Kidney (tissue), 14 donors: ENCODE data around the gene CCDC13. TPM values are rescaled to one million over a fixed set of nuclear protein-coding genes. Genes with fewer than 3 reads are reported as not detected.

Experiments
- DNase-seq, 5 donors: peaks; one replicate each; pipeline ENCODE4 v3.0.0-alpha.2; 2013 to 2020
- FAIRE-seq: peaks from 2 replicates; lab custom pipeline; 2012; peaks lifted over from hg19 to GRCh38; lab: Jason Lieb, UNC
- H3K27ac ChIP-seq, 2 donors: one replicate each; pipeline ENCODE4 v1.7.0; 2013; ENCODE audit warnings: low read depth in 2 of 2, low read length in 2 of 2, inconsistent platforms in 1 of 2
- H3K27me3 ChIP-seq: one replicate; pipeline ENCODE4 v1.7.1; 2013; ENCODE audit warnings: low read length, inconsistent platforms; ENCODE audit not compliant: control insufficient read depth, insufficient read depth
- H3K36me3 ChIP-seq, 3 donors: one replicate each; pipeline versions ENCODE4 v1.7.0 to v1.7.1; 2013; ENCODE audit warnings: low read length in 3 of 3, control low read depth in 1 of 3, inconsistent platforms in 1 of 3; ENCODE audit not compliant: insufficient read depth in 3 of 3, control insufficient read depth in 2 of 3
- H3K4me1 ChIP-seq, 3 donors: one replicate each; pipeline versions ENCODE4 v1.7.0 to v1.7.1; 2013; ENCODE audit warnings: low read length in 3 of 3, inconsistent platforms in 1 of 3, low read depth in 1 of 3; ENCODE audit not compliant: control insufficient read depth in 2 of 3, insufficient read depth in 2 of 3
- H3K4me3 ChIP-seq, 3 donors: one replicate each; pipeline versions ENCODE4 v1.7.0 to v1.8.1; 2013; ENCODE audit warnings: low read length in 3 of 3, control low read depth in 1 of 3, inconsistent platforms in 1 of 3
- H3K9ac ChIP-seq, 3 donors: one replicate each; pipeline versions ENCODE4 v1.7.0 to v1.7.1; 2013; ENCODE audit warnings: low read length in 3 of 3, control low read depth in 1 of 3, inconsistent platforms in 1 of 3
- H3K9me3 ChIP-seq, 3 donors: one replicate each; pipeline versions ENCODE4 v1.7.0 to v1.7.1; 2013; ENCODE audit warnings: low read length in 3 of 3, control low read depth in 1 of 3, inconsistent platforms in 1 of 3; ENCODE audit not compliant: control insufficient read depth in 2 of 3, insufficient read depth in 1 of 3
- intact Hi-C: fragments of 100-400 bp; cut with DNase I; formaldehyde crosslinking; loops from one replicate; pipeline ENCODE4 v1.11.1; 2022
- polyA plus RNA-seq: library from polyadenylated mRNA; stranded (reverse); fragments of 350-450 nt; fragmentation: Illumina TruSeq; extraction: RNeasy Lipid Tissue Mini Kit (QIAGEN cat#74804); gene quantifications from one replicate; pipeline ENCODE4 v1.2.3, GENCODE V29; 2014; ENCODE audit warnings: low read depth, low replicate concordance; ENCODE audit not compliant: insufficient read depth
- total RNA-seq: library from RNA; stranded (reverse); fragmentation: NEBNext Ultra II Directional; extraction: Animal tissue kit (Norgen Biotek cat#: 25700); gene quantifications from one replicate; pipeline ENCODE4 v1.2.1, GENCODE V29; 2021
- TF ChIP-seq, protein P1 (sequence below): IDR thresholded peaks from 3 replicates; pipeline ENCODE4 v1.5.1; 2012; ENCODE audit warnings: mild to moderate bottlenecking, moderate library complexity, borderline replicate concordance; ENCODE audit not compliant: insufficient read depth; ENCODE audit errors: extremely low read depth
- donor health status: control.
- donor health status: control.
- donor health status: control.
- donor health status: control.
- donor health status: control.
- donor health status: DM: yes; HTN: yes; CAD: no.
- donor health status: Normal renal cell carcinoma (clear cell type).

Gene CCDC13
- total and polyA plus RNA-seq, 2 donors from 2014 or later, result 5.3 to 7.0 TPM

DNA sequence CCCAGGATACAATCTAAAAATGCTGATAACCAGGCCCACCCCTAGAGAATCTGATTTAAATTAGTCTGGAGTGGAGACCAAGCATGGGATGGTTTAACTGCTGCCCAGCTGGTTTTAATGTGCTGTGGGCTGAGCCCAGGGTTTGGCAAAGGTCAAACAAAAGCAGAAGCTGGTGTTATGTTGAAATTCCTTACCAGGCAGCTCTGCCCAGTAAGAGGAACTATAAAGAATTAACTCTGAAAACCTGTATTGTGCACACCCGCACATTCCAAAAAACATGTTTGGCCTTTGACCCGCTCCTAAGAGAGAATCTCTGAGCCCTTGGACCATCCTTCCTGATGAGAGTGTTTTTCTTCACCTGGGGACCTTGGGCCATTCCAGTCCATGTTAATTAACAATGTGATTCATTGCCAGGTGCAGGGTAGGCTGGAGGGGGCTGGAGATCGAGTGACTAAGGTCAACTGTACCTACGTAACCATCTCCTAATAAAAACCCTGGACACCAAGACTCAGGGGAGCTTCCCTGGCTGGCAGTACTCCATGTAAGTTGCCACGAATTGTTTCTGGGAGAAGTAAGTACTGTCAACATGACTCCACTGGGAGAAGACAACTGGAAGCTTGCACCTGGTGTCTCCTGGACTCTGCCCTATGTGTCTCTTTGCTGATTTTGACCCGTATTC lies 10.9 kb downstream of the CCDC13 start:
- Histone ChIP-seq H3K27ac (no peak overlapping the region), H3K9ac (no peak overlapping the region), H3K27me3 (no peaks in the 10 kb centered on the region), H3K36me3 (no peaks in the 10 kb centered on the region), H3K4me3 (no peak overlapping the region), H3K4me1 (peaks cover 0 to 5% (median 2%) of the 10 kb centered on the region in 3 donors), H3K9me3 (no peaks in the 10 kb centered on the region)
- intact Hi-C loops, result no loop called here
- no peak for DNase-seq
- FAIRE-seq, result no peak
- TF ChIP-seq, protein P1, sequence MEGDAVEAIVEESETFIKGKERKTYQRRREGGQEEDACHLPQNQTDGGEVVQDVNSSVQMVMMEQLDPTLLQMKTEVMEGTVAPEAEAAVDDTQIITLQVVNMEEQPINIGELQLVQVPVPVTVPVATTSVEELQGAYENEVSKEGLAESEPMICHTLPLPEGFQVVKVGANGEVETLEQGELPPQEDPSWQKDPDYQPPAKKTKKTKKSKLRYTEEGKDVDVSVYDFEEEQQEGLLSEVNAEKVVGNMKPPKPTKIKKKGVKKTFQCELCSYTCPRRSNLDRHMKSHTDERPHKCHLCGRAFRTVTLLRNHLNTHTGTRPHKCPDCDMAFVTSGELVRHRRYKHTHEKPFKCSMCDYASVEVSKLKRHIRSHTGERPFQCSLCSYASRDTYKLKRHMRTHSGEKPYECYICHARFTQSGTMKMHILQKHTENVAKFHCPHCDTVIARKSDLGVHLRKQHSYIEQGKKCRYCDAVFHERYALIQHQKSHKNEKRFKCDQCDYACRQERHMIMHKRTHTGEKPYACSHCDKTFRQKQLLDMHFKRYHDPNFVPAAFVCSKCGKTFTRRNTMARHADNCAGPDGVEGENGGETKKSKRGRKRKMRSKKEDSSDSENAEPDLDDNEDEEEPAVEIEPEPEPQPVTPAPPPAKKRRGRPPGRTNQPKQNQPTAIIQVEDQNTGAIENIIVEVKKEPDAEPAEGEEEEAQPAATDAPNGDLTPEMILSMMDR, result no peak

DNA sequence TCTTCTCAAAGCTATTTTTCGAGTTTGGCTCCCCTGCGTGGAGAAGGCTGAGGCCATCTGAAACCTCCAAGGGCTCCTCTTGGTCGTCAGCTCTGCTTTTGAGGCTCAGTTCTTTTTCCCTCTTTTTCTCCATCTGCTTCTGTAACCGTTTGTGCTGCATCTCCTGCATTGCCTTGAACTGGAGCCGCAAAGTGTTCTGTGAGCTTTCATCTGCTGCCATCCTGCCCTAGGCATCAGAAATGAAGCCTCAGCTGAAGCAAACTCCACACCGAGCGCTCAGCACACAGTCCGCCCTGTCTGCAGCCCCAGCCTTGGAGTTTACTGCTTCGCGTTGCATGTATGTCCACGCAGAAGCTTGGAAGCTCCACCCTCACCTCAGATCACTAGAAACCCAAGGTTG lies 14.9 kb downstream of the CCDC13 start:
- Histone ChIP-seq H3K27me3 (no peaks in the 10 kb centered on the region), H3K4me1 (peaks cover 0 to 12% (median 2%) of the 10 kb centered on the region in 3 donors), H3K9ac (no peak overlapping the region), H3K4me3 (no peak overlapping the region), H3K9me3 (no peaks in the 10 kb centered on the region), H3K36me3 (no peaks in the 10 kb centered on the region), H3K27ac (no peak overlapping the region)
- intact Hi-C loops, result no loop called here
- FAIRE-seq (no peak), DNase-seq (no peak)
- TF ChIP-seq, protein P1, result no peak

GRCh38 chr3:42756681-42757213 lies 16.3 kb downstream of the CCDC13 start:
- intact Hi-C loops, result no loop called here

More at GRCh38 chr3:42756681-42757213, 16.3 kb downstream of the CCDC13 start:
- Histone ChIP-seq H3K36me3 (no peaks in the 10 kb centered on the region), H3K27ac (no peak overlapping the region), H3K27me3 (no peaks in the 10 kb centered on the region), H3K9me3 (no peaks in the 10 kb centered on the region), H3K4me1 (peaks cover 0 to 8% (median 0%) of the 10 kb centered on the region in 3 donors), H3K4me3 (no peak overlapping the region), H3K9ac (no peak overlapping the region)
- TF ChIP-seq, protein P1, result no peak
- FAIRE-seq (no peak), DNase-seq (no peak)
